Measurements from ENCODE around the gene HDAC5. TPM values are rescaled to one million over a fixed set of nuclear protein-coding genes. Genes with fewer than 3 reads are reported as not detected.

Gene HDAC5
- total RNA-seq, 4 donors from 2014 or later, result 78.1 to 152 (median 112) TPM

- WGBS, 2 donors (ENCODE audit: low coverage in 1 of 2), result 3% methylated on average over 7 of the region's 53 CpGs; no CpG with 5 or more reads in 1 of the 2 donors
- peaks cover 3 to 57% (median 23%) of the 10 kb centered on the region in 3 donors for H3K4me1 ChIP-seq
- ATAC-seq, result peak; percentile 93
- TF ChIP-seq POLR2AphosphoS5 (IDR thresholded peaks at IDR 0.05) (peak; percentile 93), CTCF (IDR thresholded peaks at IDR 0.05) (peak in 3 of 4 experiments; percentile 25 to 54 (median 43)), EP300 (IDR thresholded peaks at IDR 0.05) (no peak), POLR2A (IDR thresholded peaks at IDR 0.05) (peak; percentile 60 to 81)
- peaks cover 0 to 25% of the 10 kb centered on the region in 2 donors for H3K36me3 ChIP-seq
- peak within 1 kb of the TSS; percentile 68 to 95 (median 92) for H3K27ac ChIP-seq
- H3K9me3 ChIP-seq, result no peaks in the 10 kb centered on the region
- no peaks in the 10 kb centered on the region for H3K27me3 ChIP-seq
- peak within 1 kb of the TSS; percentile 49 to 69 for H3K4me3 ChIP-seq
These were observed 52.8 kb downstream of the HDAC5 start, which contains the start of gene G6PC3 for GRCh38 chr17:44070455-44071197. Gene G6PC3 (plus strand): TSS chr17:44070735. CDS start chr17:44070966, 231 bp downstream.

GRCh38 chr17:44069974-44070454 lies 53.4 kb downstream of the HDAC5 start:
- H3K4me1 ChIP-seq, result peaks cover 3 to 64% (median 23%) of the 10 kb centered on the region in 3 donors
- H3K36me3 ChIP-seq, result peaks cover 0 to 19% of the 10 kb centered on the region in 2 donors
- WGBS, 2 donors (ENCODE audit: low coverage in 1 of 2), result 17 to 26% methylated on average over 6 to 7 of the region's 7 CpGs
- H3K9me3 ChIP-seq, result no peaks in the 10 kb centered on the region
- peak overlapping the region; percentile 67 to 95 (median 92) for H3K27ac ChIP-seq
- no peak for ATAC-seq
- TF ChIP-seq EP300 (IDR thresholded peaks at IDR 0.05), result no peak
- no peak for TF ChIP-seq POLR2AphosphoS5 (IDR thresholded peaks at IDR 0.05)
- TF ChIP-seq CTCF (IDR thresholded peaks at IDR 0.05), result no peak
- TF ChIP-seq POLR2A (IDR thresholded peaks at IDR 0.05), result no peak
- no peaks in the 10 kb centered on the region for H3K27me3 ChIP-seq
- peak overlapping the region; percentile 49 to 69 for H3K4me3 ChIP-seq

GRCh38 chr17:44067545-44067940 lies 55.9 kb downstream of the HDAC5 start:
- Histone ChIP-seq H3K9me3 (no peaks in the 10 kb centered on the region), H3K27me3 (no peaks in the 10 kb centered on the region), H3K27ac (peak overlapping the region in 3 of 4 donors; percentile 94 to 98 (median 97)), H3K4me1 (peaks cover 3 to 58% (median 17%) of the 10 kb centered on the region in 3 donors), H3K36me3 (peaks cover 0 to 17% of the 10 kb centered on the region in 2 donors), H3K4me3 (no peak overlapping the region)
- ATAC-seq, result no peak
- 82 to 88% methylated on average over 9 of the region's 9 CpGs for WGBS, 2 donors (ENCODE audit: low coverage in 1 of 2)
- no peak for TF ChIP-seq EP300 (IDR thresholded peaks at IDR 0.05)

GRCh38 chr17:44066204-44066930 lies 57.1 kb downstream of the HDAC5 start, which contains the start of gene LSM12:
Gene LSM12 (minus strand): TSS chr17:44066671. CDS start chr17:44066587, 84 bp downstream.
- peak within 1 kb of the TSS; percentile 87 to 98 (median 96) for H3K27ac ChIP-seq
- 0 to 4% methylated on average over 4 to 23 of the region's 65 CpGs for WGBS, 2 donors (ENCODE audit: low coverage in 1 of 2)
- TF ChIP-seq POLR2AphosphoS5 (IDR thresholded peaks at IDR 0.05) (peak; percentile 34), EP300 (IDR thresholded peaks at IDR 0.05) (no peak), CTCF (IDR thresholded peaks at IDR 0.05) (peak in 2 of 4 experiments; percentile 8 to 9), POLR2A (IDR thresholded peaks at IDR 0.05) (peak; percentile 65 to 79)
- H3K36me3 ChIP-seq, result peaks cover 0 to 29% of the 10 kb centered on the region in 2 donors
- peak within 1 kb of the TSS; percentile 63 to 84 for H3K4me3 ChIP-seq
- ATAC-seq, result peak; percentile 82
- no peaks in the 10 kb centered on the region for H3K9me3 ChIP-seq
- H3K27me3 ChIP-seq, result no peaks in the 10 kb centered on the region
- peaks cover 0 to 47% (median 10%) of the 10 kb centered on the region in 3 donors for H3K4me1 ChIP-seq

- H3K36me3 ChIP-seq, result peaks cover 0 to 35% of the 10 kb centered on the region in 2 donors
These were observed 57.7 kb downstream of the HDAC5 start for GRCh38 chr17:44065668-44066203.

More at GRCh38 chr17:44065668-44066203, 57.7 kb downstream of the HDAC5 start:
- H3K27me3 ChIP-seq, result no peaks in the 10 kb centered on the region
- peaks cover 0 to 45% (median 9%) of the 10 kb centered on the region in 3 donors for H3K4me1 ChIP-seq
- TF ChIP-seq CTCF (IDR thresholded peaks at IDR 0.05) (no peak), EP300 (IDR thresholded peaks at IDR 0.05) (no peak), POLR2A (IDR thresholded peaks at IDR 0.05) (no peak), POLR2AphosphoS5 (IDR thresholded peaks at IDR 0.05) (no peak)
- H3K27ac ChIP-seq, result peak overlapping the region; percentile 87 to 98 (median 96)
- WGBS, 2 donors (ENCODE audit: low coverage in 1 of 2), result 0 to 2% methylated on average over 5 to 8 of the region's 9 CpGs
- no peaks in the 10 kb centered on the region for H3K9me3 ChIP-seq
- ATAC-seq, result no peak
- H3K4me3 ChIP-seq, result peak overlapping the region; percentile 63 to 84
